Fibroblast of lung (primary cell): ENCODE data around the gene ENOX1. TPM values are rescaled to one million over a fixed set of nuclear protein-coding genes. Genes with fewer than 3 reads are reported as not detected.

Experiments used
- DNase-seq, 2 donors: peaks; one replicate each; pipeline versions ENCODE4 v3.0.0 to v3.0.0-alpha.2; 2010; ENCODE audit warnings: low read depth in 2 of 2
- H2AFZ ChIP-seq: 2 replicates; pipeline ENCODE4 v1.5.1; 2012; ENCODE audit warnings: low read length, control low read depth, inconsistent platforms
- H3K27ac ChIP-seq: 2 replicates; pipeline ENCODE4 v1.5.1; 2011; ENCODE audit warnings: low read length, control low read depth; ENCODE audit not compliant: insufficient read depth
- H3K27me3 ChIP-seq: 2 replicates; pipeline ENCODE4 v1.5.1; 2011; ENCODE audit warnings: mild to moderate bottlenecking, low read length; ENCODE audit not compliant: control insufficient read depth, insufficient read depth
- H3K36me3 ChIP-seq: 2 replicates; pipeline ENCODE4 v1.5.1; 2011; ENCODE audit warnings: low read length; ENCODE audit not compliant: control insufficient read depth, insufficient read depth
- H3K4me1 ChIP-seq: 2 replicates; pipeline ENCODE4 v1.5.1; 2011; ENCODE audit warnings: low read length; ENCODE audit not compliant: control insufficient read depth, insufficient read depth; ENCODE audit errors: extremely low read depth
- H3K4me2 ChIP-seq: 2 replicates; pipeline ENCODE4 v1.5.1; 2011; ENCODE audit warnings: low read length, control low read depth; ENCODE audit not compliant: insufficient read depth; ENCODE audit errors: extremely low read depth
- H3K4me3 ChIP-seq, 4 experiments: fragments of 200-600 bp in 1 of 4; sonication (generic) in 1 of 4; replicated peaks in 1 of 4; 2 replicates each; pipeline ENCODE4 v1.5.1; 2011 to 2016; ENCODE audit warnings: low read length in 4 of 4, low read depth in 3 of 4, mild to moderate bottlenecking in 3 of 4, control low read depth in 2 of 4, inconsistent platforms in 1 of 4, mixed read lengths in 1 of 4; ENCODE audit not compliant: insufficient read depth in 1 of 4; ENCODE audit errors: control extremely low read depth in 1 of 4
- H3K79me2 ChIP-seq: 2 replicates; pipeline ENCODE4 v1.5.1; 2012; ENCODE audit warnings: mild to moderate bottlenecking, low read length, inconsistent platforms; ENCODE audit not compliant: control insufficient read depth, insufficient read depth
- H3K9ac ChIP-seq: 2 replicates; pipeline ENCODE4 v1.5.1; 2011; ENCODE audit warnings: mild to moderate bottlenecking, low read length, control low read depth; ENCODE audit not compliant: insufficient read depth
- H3K9me3 ChIP-seq: 2 replicates; pipeline ENCODE4 v1.5.1; 2012; ENCODE audit warnings: low read depth, low read length; ENCODE audit not compliant: control insufficient read depth, insufficient read depth
- H4K20me1 ChIP-seq: 2 replicates; pipeline ENCODE4 v1.5.1; 2011; ENCODE audit warnings: low read length; ENCODE audit not compliant: control insufficient read depth, insufficient read depth; ENCODE audit errors: extremely low read depth
- CTCF ChIP-seq, 2 donors: IDR thresholded peaks in 1 of 2; conservative IDR thresholded peaks in 1 of 2; 1 replicate in 1 of 2; 2 replicates in 1 of 2; pipeline ENCODE4 v1.5.1; 2011 to 2012; ENCODE audit warnings: low read length in 2 of 2, control low read depth in 1 of 2, inconsistent platforms in 1 of 2, low read depth in 1 of 2, mild to moderate bottlenecking in 1 of 2
- EZH2 ChIP-seq: IDR thresholded peaks from 2 replicates; pipeline ENCODE4 v1.5.1; 2012; ENCODE audit warnings: low read length, control low read depth, mild to moderate bottlenecking; ENCODE audit errors: missing control alignments
- polyA plus RNA-seq, 2 donors: library from polyadenylated mRNA; depleted of rRNA in 1 of 2; stranded (reverse) in 1 of 2; unstranded in 1 of 2; fragments of >200 nt; gene quantifications; 2 replicates each; pipeline ENCODE4 v1.2.1, GENCODE V29; 2011 to 2012; ENCODE audit warnings: missing spikeins in 1 of 2
- total RNA-seq: library from RNA; depleted of rRNA; stranded (reverse); fragments of >200 nt; gene quantifications from 2 replicates; pipeline ENCODE4 v1.2.1, GENCODE V29; 2014

ENOX1 gene
- total and polyA plus RNA-seq, 2 donors (not counting 1 experiment from before 2014, with no cell fraction given) = 3.5 to 7.6 TPM

- Histone ChIP-seq H3K4me3 (no peak overlapping the region), H2AFZ (no peak overlapping the region), H3K9ac (no peak overlapping the region), H3K27ac (no peak overlapping the region), H4K20me1 (no peaks in the 10 kb centered on the region), H3K27me3 (no peaks in the 10 kb centered on the region), H3K4me2 (no peak overlapping the region), H3K36me3 (no peaks in the 10 kb centered on the region), H3K79me2 (no peaks in the 10 kb centered on the region), H3K9me3 (no peaks in the 10 kb centered on the region), H3K4me1 (no peaks in the 10 kb centered on the region)
- DNase-seq = no peak
- no peak for TF ChIP-seq EZH2
Observed at GRCh38 chr13:43325636-43326035, 461.1 kb downstream of the ENOX1 start.

GRCh38 chr13:43324129-43324528, 462.6 kb downstream of the ENOX1 start:
- Histone ChIP-seq H3K27ac (no peak overlapping the region), H3K4me3 (no peak overlapping the region), H3K9ac (no peak overlapping the region), H4K20me1 (no peaks in the 10 kb centered on the region), H3K4me1 (no peaks in the 10 kb centered on the region), H3K27me3 (no peaks in the 10 kb centered on the region), H3K36me3 (no peaks in the 10 kb centered on the region), H2AFZ (no peak overlapping the region), H3K9me3 (no peaks in the 10 kb centered on the region), H3K4me2 (no peak overlapping the region), H3K79me2 (no peaks in the 10 kb centered on the region)
- DNase-seq = no peak
- TF ChIP-seq CTCF (conservative IDR thresholded peaks at IDR 0.05 in 1 of 2, IDR thresholded peaks at IDR 0.05 in 1 of 2; ENCODE audit: low read depth in 1 of 2, low read length in 2 of 2) = no peak
- TF ChIP-seq EZH2 = no peak

GRCh38 chr13:43319617-43320444, 466.9 kb downstream of the ENOX1 start:
- Histone ChIP-seq H3K79me2 (no peaks in the 10 kb centered on the region), H3K27ac (no peak overlapping the region), H3K4me2 (no peak overlapping the region), H2AFZ (no peak overlapping the region), H3K9ac (no peak overlapping the region), H3K9me3 (no peaks in the 10 kb centered on the region), H3K27me3 (no peaks in the 10 kb centered on the region), H4K20me1 (no peaks in the 10 kb centered on the region), H3K4me3 (no peak overlapping the region), H3K36me3 (no peaks in the 10 kb centered on the region), H3K4me1 (no peaks in the 10 kb centered on the region)
- TF ChIP-seq EZH2 (no peak), CTCF (conservative IDR thresholded peaks at IDR 0.05 in 1 of 2, IDR thresholded peaks at IDR 0.05 in 1 of 2; ENCODE audit: low read depth in 1 of 2, low read length in 2 of 2) (no peak)
- peak in 1 of 2 donors; percentile 43 for DNase-seq
